Smooth muscle cell (in vitro differentiated cells): ENCODE results near the gene DPP7. TPM values are rescaled to one million over a fixed set of nuclear protein-coding genes. Genes with fewer than 3 reads are reported as not detected.

Experiments
- DNase-seq: peaks from one replicate; lab custom pipeline; 2025; ENCODE audit not compliant: unreplicated experiment; lab: John Stamatoyannopoulos, UW
- H2AFZ ChIP-seq: fragments of 200-600 bp; sonication (generic); 2 replicates; pipeline ENCODE4 v1.6.0; 2016; ENCODE audit warnings: antibody characterized with exemption, low read depth, mild to moderate bottlenecking
- H3F3A ChIP-seq: fragments of 200-600 bp; sonication (generic); 2 replicates; pipeline ENCODE4 v1.6.0; 2017; ENCODE audit warnings: antibody characterized with exemption, low read depth
- H3K27ac ChIP-seq: fragments of 200-600 bp; sonication (generic); 2 replicates; pipeline ENCODE4 v1.5.1; 2016; ENCODE audit warnings: low read depth, mild to moderate bottlenecking
- H3K27me3 ChIP-seq: fragments of 200-600 bp; sonication (generic); 2 replicates; pipeline ENCODE4 v1.6.1; 2016; ENCODE audit warnings: low read depth, mild to moderate bottlenecking
- H3K36me3 ChIP-seq: fragments of 200-600 bp; sonication (generic); 2 replicates; pipeline ENCODE4 v1.5.1; 2016; ENCODE audit warnings: low read depth
- H3K4me1 ChIP-seq: fragments of 200-600 bp; sonication (generic); 2 replicates; pipeline ENCODE4 v1.5.1; 2016; ENCODE audit warnings: low read depth
- H3K4me2 ChIP-seq: fragments of 200-600 bp; sonication (generic); 2 replicates; pipeline ENCODE4 v1.6.0; 2016; ENCODE audit warnings: mild to moderate bottlenecking
- H3K4me3 ChIP-seq: fragments of 200-600 bp; sonication (generic); 2 replicates; pipeline ENCODE4 v1.5.1; 2016; ENCODE audit warnings: mild to moderate bottlenecking
- H3K79me2 ChIP-seq: fragments of 200-600 bp; sonication (generic); 2 replicates; pipeline ENCODE4 v1.6.0; 2016; ENCODE audit warnings: low read depth, mild to moderate bottlenecking
- H3K9ac ChIP-seq: fragments of 200-600 bp; sonication (generic); 2 replicates; pipeline ENCODE4 v1.6.0; 2016; ENCODE audit warnings: low read depth
- H3K9me3 ChIP-seq: fragments of 200-600 bp; sonication (generic); replicated peaks from 2 replicates; pipeline ENCODE4 v1.5.1; 2016; ENCODE audit warnings: low read depth
- H4K20me1 ChIP-seq: fragments of 200-600 bp; sonication (generic); 2 replicates; pipeline ENCODE4 v1.6.0; 2016; ENCODE audit warnings: low read depth
- CTCF ChIP-seq: fragments of 200-600 bp; sonication (generic); IDR thresholded peaks from 2 replicates; pipeline ENCODE4 v1.5.1; 2017; ENCODE audit warnings: borderline replicate concordance, mild to moderate bottlenecking, antibody characterized with exemption; ENCODE audit not compliant: insufficient read depth, poor library complexity, severe bottlenecking
- WGBS: methylation state at CpG from one replicate; pipeline ENCODE4 v1.1.7; 2016; ENCODE audit warnings: low lambda C conversion rate; 5-methylcytosine and 5-hydroxymethylcytosine counted together
- polyA plus RNA-seq: library from polyadenylated mRNA; unstranded; fragments of >200 nt; fragmentation: Nextera tagmentation; extraction: Ambion mirVana; gene quantifications from 2 replicates; pipeline ENCODE4 v1.2.1, GENCODE V29; 2016
- total RNA-seq: library from RNA; depleted of rRNA; stranded (reverse); fragments of >200 nt; gene quantifications from 2 replicates; pipeline ENCODE4 v1.2.3, GENCODE V29; 2014

Gene DPP7
- total and polyA plus RNA-seq, 2 experiments from 2014 or later, result 51.4 to 170 TPM

- H3K79me2 ChIP-seq, result no peaks in the 10 kb centered on the region
- H4K20me1 ChIP-seq, result no peaks in the 10 kb centered on the region
- no peaks in the 10 kb centered on the region for H3K9me3 ChIP-seq
- H3K4me1 ChIP-seq, result peaks cover 3% of the 10 kb centered on the region
- 71% methylated on average over 6 of the region's 6 CpGs for WGBS
- no peaks in the 10 kb centered on the region for H3F3A ChIP-seq
- H2AFZ ChIP-seq, result no peak overlapping the region
- DNase-seq, result no peak
- no peak overlapping the region for H3K27ac ChIP-seq
- H3K9ac ChIP-seq, result no peak overlapping the region
- H3K4me2 ChIP-seq, result no peak overlapping the region
- no peaks in the 10 kb centered on the region for H3K36me3 ChIP-seq
- H3K27me3 ChIP-seq, result no peaks in the 10 kb centered on the region
- no peak for TF ChIP-seq CTCF
- no peak overlapping the region for H3K4me3 ChIP-seq
Observed at GRCh38 chr9:137116027-137116507, 1.5 kb upstream of the DPP7 start.

- no peak for TF ChIP-seq CTCF
- H3K27ac ChIP-seq, result no peak overlapping the region
- H2AFZ ChIP-seq, result no peak overlapping the region
Observed at GRCh38 chr9:137115394-137116026, 977 bp upstream of the DPP7 start.

GRCh38 chr9:137114220-137114612 is 317 bp downstream of the DPP7 start:
- no peaks in the 10 kb centered on the region for H3K9me3 ChIP-seq
- no peak for DNase-seq
- peak overlapping the region; percentile 58 for H2AFZ ChIP-seq
- H3K4me1 ChIP-seq, result peaks cover 3% of the 10 kb centered on the region
- WGBS, result 3% methylated on average over 13 of the region's 45 CpGs
- H3K79me2 ChIP-seq, result no peaks in the 10 kb centered on the region
- no peaks in the 10 kb centered on the region for H4K20me1 ChIP-seq
- TF ChIP-seq CTCF, result no peak
- no peaks in the 10 kb centered on the region for H3K36me3 ChIP-seq
- H3K4me3 ChIP-seq, result peak overlapping the region; percentile 67
- H3F3A ChIP-seq, result no peaks in the 10 kb centered on the region
- no peak overlapping the region for H3K27ac ChIP-seq
- H3K9ac ChIP-seq, result no peak overlapping the region
- peak overlapping the region; percentile 98 for H3K4me2 ChIP-seq
- H3K27me3 ChIP-seq, result no peaks in the 10 kb centered on the region

More at GRCh38 chr9:137115394-137116026, 977 bp upstream of the DPP7 start:
- H4K20me1 ChIP-seq, result no peaks in the 10 kb centered on the region
- H3F3A ChIP-seq, result no peaks in the 10 kb centered on the region
- DNase-seq, result no peak
- H3K27me3 ChIP-seq, result no peaks in the 10 kb centered on the region
- H3K4me2 ChIP-seq, result no peak overlapping the region
- no peak overlapping the region for H3K9ac ChIP-seq
- peaks cover 3% of the 10 kb centered on the region for H3K4me1 ChIP-seq
- WGBS, result 88% methylated on average over 20 of the region's 21 CpGs
- no peaks in the 10 kb centered on the region for H3K79me2 ChIP-seq
- H3K4me3 ChIP-seq, result no peak overlapping the region
- H3K9me3 ChIP-seq, result no peaks in the 10 kb centered on the region
- H3K36me3 ChIP-seq, result no peaks in the 10 kb centered on the region
